HG03571 (cell line): Measurements from ENCODE around the gene ST6GALNAC3.

Experiments used
- ATAC-seq: cut with Tn5 transposase; IDR thresholded peaks from one replicate; pipeline ENCODE4 v1.9.1; 2021; ENCODE audit not compliant: unreplicated experiment

The ST6GALNAC3 gene

GRCh38 chr1:76491737-76492136, 417.2 kb downstream of the ST6GALNAC3 start:
- ATAC-seq, result no peak

DNA sequence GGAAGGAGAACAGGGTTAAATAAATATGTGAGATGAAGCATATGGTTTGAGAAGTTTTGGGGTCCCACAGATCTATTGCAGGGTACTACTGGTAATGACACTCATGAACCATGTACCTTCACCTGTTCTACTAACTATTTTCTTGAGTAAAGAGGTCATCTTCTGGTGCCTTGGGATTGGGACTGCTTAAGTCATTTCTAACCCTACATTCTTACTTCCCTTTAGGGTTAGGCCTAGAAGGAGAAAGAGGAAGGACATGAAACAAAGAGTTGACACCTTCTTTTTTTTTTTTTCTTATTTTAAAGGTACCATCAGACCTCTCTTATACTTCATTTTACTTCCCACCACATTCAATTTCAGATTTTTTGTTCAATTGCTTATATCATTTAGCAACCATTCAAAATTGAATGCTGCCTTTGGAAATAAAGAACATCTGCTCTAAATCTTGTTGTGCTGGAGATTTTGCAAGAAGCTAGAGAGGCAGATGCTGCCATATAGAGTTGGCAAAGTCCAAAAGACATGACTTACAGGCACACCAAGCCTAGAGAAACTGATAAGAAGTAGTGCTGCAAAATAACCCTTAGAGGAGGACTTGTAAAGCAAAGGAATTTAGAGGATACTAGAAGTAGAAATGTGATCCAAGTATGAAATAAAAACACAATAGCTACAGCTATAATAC, 418.3 kb downstream of the ST6GALNAC3 start:
- ATAC-seq, result no peak

GRCh38 chr1:76494807-76495206, 420.3 kb downstream of the ST6GALNAC3 start:
- peak; percentile 83 for ATAC-seq

DNA sequence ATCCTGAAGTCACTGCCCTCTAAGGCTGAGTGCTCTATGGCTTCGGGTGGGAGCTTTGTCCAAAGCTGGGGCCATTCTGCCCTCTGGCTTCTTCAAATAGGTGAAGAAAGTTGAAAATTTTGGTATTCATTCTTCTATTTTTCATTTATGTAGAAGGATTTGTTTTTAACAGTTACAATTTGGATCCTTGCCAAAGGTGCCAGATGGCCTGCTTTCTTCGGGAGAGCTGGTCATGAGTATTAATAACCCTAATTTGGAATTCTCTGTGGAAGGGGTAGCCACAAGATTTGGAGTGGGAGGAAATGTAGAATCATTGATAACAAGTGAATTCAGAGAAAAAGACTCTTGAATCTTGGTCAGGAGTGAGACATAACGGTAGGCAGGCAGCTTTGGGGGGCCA, 422.3 kb downstream of the ST6GALNAC3 start:
- ATAC-seq, result no peak

DNA sequence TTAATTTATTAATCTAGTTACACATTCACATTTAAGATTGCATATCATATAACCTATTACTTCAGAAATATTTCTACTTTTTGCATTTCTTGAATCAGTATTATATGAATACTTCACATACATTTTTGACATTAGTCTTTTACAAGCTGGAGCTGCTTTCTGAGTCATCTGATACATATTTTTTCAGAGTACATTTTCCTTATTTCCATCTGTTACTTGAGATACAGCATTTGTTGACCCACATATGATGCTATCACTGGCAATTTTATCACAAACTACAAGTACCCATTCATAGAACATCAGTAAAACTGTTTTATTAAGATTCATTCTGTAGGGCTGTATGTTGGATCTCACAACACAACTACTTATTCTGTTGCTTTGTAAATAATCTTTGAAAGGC, 425.6 kb downstream of the ST6GALNAC3 start:
- ATAC-seq, result no peak

- ATAC-seq, result no peak
Observed at GRCh38 chr1:76501136-76501535, 426.6 kb downstream of the ST6GALNAC3 start.

- no peak for ATAC-seq
Observed at GRCh38 chr1:76501586-76502219, 427.2 kb downstream of the ST6GALNAC3 start.

DNA sequence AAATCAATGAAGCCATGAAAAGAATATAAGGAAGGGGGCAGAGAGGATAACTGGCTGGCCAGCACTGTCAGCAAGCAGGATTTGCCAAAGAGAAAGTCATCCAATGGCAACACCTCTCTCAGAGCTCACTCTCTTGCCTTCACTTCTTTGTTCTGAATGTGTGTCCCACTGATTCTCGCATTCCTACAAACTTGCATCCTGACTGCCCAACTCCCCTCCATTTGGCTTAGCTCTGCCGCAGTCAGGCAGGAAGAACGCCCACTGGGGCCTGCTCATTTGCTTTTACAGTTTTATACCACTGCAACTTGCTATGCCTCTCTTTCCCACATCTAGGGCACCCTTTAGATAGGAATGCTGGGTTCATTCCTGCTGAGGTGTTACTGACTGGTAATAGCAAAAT, 428.6 kb downstream of the ST6GALNAC3 start:
- no peak for ATAC-seq

DNA sequence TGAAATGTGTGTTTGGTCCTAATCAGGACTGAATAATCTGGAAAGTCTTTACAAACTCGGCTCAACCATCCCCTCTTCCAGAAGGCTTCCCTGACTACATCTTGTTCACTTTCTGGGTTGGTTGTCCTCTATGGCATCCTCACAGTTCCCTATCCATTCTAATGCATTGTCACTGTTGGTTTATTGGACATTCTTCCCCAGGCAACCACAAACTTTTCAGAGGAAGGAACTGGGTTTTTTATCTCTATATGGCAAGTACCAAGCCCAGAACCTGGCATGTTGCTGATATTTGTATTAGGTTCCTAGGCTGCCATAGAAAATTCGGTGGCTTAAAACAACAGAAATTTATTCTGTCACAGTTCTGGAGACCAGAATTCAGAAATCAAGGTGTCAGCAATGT, 429.2 kb downstream of the ST6GALNAC3 start:
- ATAC-seq, result no peak

DNA sequence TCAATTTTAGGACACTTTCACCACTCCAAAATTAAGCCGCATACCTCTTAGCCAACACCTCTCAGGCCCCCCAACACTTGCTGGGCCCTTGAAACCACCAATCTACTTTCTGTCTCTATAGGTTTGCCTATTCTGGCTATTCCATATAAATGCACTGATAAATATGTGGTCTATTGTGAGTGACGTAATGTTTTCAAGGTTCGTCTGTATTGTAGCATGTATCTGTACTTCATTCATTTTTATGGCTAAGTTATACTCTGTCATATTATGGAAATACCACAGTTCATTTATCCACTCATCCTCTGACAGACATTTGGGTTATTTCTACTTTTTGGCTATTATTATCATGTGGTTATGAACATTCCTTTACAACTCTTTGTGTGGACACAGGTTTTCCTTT, 432.8 kb downstream of the ST6GALNAC3 start:
- no peak for ATAC-seq

- no peak for ATAC-seq
Observed at GRCh38 chr1:76508871-76509270, 434.3 kb downstream of the ST6GALNAC3 start.

GRCh38 chr1:76510672-76511557, 436.4 kb downstream of the ST6GALNAC3 start:
- no peak for ATAC-seq

DNA sequence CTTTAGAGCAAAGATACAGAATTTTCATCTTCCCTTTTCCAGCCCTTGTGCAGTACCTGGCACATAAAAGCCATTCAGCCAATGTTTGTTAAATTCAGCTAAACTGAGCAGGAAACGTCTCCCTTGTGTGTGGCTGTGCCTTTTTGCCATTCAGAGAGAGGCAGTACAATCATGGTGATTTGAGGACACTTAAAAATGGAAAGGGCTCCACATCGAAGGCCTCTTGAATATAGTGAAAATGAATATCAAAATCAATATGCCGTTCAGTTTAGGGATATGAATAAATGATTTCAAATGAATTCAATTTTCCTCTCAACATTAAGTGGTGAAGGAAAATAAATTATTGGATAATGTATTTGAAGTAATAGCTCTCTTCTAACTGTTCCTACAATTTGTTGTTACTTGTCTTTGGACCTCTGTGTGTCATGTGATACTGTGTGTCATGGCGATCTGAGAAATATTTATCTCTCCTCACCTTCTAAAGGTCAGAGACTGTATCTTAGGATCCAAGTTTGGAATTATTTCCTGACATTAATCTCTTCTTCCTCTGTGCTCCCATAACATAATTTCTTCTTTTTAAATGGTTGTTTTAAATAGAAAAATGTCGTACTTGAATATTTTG, 437.1 kb downstream of the ST6GALNAC3 start:
- no peak for ATAC-seq

GRCh38 chr1:76530953-76531352, 456.4 kb downstream of the ST6GALNAC3 start:
- ATAC-seq, result no peak

DNA sequence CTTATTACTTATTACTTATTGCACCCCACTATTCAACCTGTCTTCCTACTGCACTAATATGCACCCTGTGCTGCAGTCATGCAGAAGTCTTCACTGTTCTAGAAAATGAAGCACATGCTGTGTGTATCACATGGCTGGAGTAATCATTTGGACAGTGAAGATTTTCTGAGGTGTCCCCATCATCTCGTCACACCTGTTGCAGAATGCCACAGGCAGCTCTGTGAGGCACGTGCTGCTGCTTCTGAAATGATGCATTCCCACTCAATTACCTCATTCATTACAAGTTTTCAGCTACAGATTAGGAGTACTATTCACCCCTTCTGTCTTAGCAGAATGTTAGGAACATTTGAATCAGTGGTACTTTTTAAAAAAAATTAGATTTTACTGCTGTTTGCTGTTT, 467.1 kb downstream of the ST6GALNAC3 start:
- ATAC-seq, result no peak

- ATAC-seq, result no peak
Observed at GRCh38 chr1:76542359-76542758, 467.8 kb downstream of the ST6GALNAC3 start.

GRCh38 chr1:76543495-76543894, 468.9 kb downstream of the ST6GALNAC3 start:
- ATAC-seq, result no peak

- no peak for ATAC-seq
Observed at GRCh38 chr1:76546354-76546933, 471.9 kb downstream of the ST6GALNAC3 start.

DNA sequence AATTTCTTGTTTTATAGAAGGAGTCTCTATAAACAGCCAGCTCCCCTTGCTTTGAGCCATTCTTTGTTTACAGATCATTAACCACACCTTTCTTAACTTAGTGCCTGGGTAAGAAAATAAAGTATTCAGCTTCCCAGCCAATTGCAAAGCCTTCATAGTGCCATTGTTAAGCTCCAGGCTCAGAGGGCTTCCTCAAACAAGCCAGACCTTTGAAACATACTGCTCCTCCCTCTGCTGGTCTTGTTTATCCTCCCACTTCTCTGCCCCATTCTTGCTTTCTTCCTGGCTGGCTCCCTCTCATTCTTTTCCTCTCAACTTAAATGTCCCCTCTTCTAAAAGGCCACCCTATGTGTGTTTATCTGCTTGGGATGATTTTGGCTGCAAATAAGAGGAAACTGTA, 473.4 kb downstream of the ST6GALNAC3 start:
- ATAC-seq, result no peak

DNA sequence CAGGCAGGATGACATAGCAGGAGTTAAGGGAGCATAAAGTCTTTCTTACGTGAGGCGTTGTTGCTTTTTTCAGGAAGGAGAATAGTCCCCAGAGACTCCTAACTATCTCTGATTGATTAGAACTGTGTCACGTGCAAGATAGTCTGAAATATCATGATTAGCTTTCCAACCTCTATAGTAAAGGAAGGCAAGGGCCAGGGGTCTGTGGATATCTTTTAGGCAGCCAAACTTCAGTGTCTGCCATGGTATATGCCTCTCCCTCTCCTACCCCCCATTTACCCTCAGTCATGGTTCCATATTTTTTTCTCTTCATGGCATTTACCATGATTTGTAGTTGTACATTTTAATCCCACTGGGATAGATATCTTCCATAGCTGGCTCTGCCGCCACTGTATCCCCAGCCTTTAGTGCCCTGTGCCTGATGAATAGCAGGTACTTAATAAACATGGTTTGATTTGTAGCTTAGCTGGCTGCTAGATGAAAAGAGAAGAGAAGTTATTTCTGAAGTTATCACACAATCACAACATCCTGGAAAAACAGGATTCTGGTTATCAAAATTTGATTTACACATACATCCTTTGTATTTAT, 474.1 kb downstream of the ST6GALNAC3 start:
- ATAC-seq, result no peak

DNA sequence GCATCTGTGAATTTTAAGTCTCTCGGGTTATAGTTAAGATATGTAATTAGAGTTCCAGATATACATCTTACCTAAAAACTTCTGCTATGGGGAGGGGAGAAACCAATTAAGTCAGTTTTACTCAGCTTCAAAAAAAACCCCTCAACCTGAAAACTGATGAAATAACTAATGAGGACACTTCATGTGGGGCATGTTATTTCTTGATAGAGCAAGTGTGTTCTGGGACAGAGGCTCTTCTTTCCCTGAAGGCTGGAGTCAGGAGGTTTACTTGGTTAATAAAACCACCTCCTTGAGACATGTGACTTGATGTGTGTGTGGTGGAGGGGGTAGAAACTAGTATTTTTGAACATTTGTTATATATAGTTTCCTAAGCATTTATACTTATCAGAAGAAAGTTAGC, 479.7 kb downstream of the ST6GALNAC3 start:
- no peak for ATAC-seq
